Stimulated activated CD8-positive, alpha-beta memory T cell treated with anti-CD3 and anti-CD28 coated beads, Interleukin-4, amount 100 ng/mL, for 1 hour (primary cell): Measurements from ENCODE around the gene PTGER2.

ENCODE experiments used
- DNase-seq, 2 donors: peaks; one replicate each; pipeline ENCODE4 v3.0.0-alpha.2; 2020; ENCODE audit warnings: low read depth in 2 of 2, low spot score in 1 of 2

The PTGER2 gene

GRCh38 chr14:52336241-52336640 is 22.1 kb downstream of the PTGER2 start:
- DNase-seq = no peak

- no peak for DNase-seq
These were observed 24.1 kb downstream of the PTGER2 start for GRCh38 chr14:52338051-52338681.

GRCh38 chr14:52339262-52339661 is 25.1 kb downstream of the PTGER2 start:
- no peak for DNase-seq

GRCh38 chr14:52342849-52343596 is 28.9 kb downstream of the PTGER2 start:
- DNase-seq = no peak

- no peak for DNase-seq
These were observed 32.7 kb downstream of the PTGER2 start for GRCh38 chr14:52346778-52347177.

- DNase-seq = no peak
These were observed 34.2 kb downstream of the PTGER2 start for GRCh38 chr14:52348279-52348678.

GRCh38 chr14:52348776-52349175 is 34.7 kb downstream of the PTGER2 start:
- no peak for DNase-seq

- no peak for DNase-seq
These were observed 35.6 kb downstream of the PTGER2 start for GRCh38 chr14:52349731-52350130.

GRCh38 chr14:52350445-52350844 is 36.3 kb downstream of the PTGER2 start:
- DNase-seq = no peak

- no peak for DNase-seq
These were observed 37.3 kb downstream of the PTGER2 start for GRCh38 chr14:52351233-52352060.

- DNase-seq = no peak
These were observed 38.0 kb downstream of the PTGER2 start for GRCh38 chr14:52352061-52352491.

GRCh38 chr14:52352569-52352968 is 38.5 kb downstream of the PTGER2 start:
- no peak for DNase-seq

GRCh38 chr14:52354242-52354641 is 40.1 kb downstream of the PTGER2 start:
- DNase-seq = no peak

GRCh38 chr14:52355016-52355431 is 40.9 kb downstream of the PTGER2 start:
- DNase-seq = no peak

GRCh38 chr14:52355526-52355925 is 41.4 kb downstream of the PTGER2 start:
- DNase-seq = no peak

- no peak for DNase-seq
These were observed 41.9 kb downstream of the PTGER2 start for GRCh38 chr14:52356025-52356424.

GRCh38 chr14:52360831-52361230 is 46.7 kb downstream of the PTGER2 start:
- DNase-seq = no peak

GRCh38 chr14:52363041-52363704 is 49.1 kb downstream of the PTGER2 start:
- no peak for DNase-seq

- no peak for DNase-seq
These were observed 49.8 kb downstream of the PTGER2 start for GRCh38 chr14:52363961-52364360.

GRCh38 chr14:52365071-52365470 is 51.0 kb downstream of the PTGER2 start:
- DNase-seq = no peak

- no peak for DNase-seq
These were observed 52.7 kb downstream of the PTGER2 start for GRCh38 chr14:52366796-52367315.
